Activated B cell treated with CpG ODN at 0.5 μM for 24 hours (primary cell): ENCODE measurements around the gene C1QL3. TPM values are rescaled to one million over a fixed set of nuclear protein-coding genes. Genes with fewer than 3 reads are reported as not detected.

ENCODE experiments used
- ATAC-seq: fragments of 200-7000 bp; cut with Tn5 transposase; one replicate; pipeline ENCODE4 v1.10.0; 2021; ENCODE audit warnings: low read depth, mild to moderate bottlenecking, moderate library complexity
- CTCF ChIA-PET: fragments of 350-600 bp; sonication (Branson Sonifier 250); formaldehyde crosslinking; loops from one replicate; lab custom pipeline; 2021; ENCODE audit warnings: antibody characterized with exemption; lab: Charles Lee
- POLR2A ChIA-PET: fragments of 350-600 bp; sonication (Branson Sonifier 250); formaldehyde crosslinking; loops from one replicate; lab custom pipeline; 2021; ENCODE audit warnings: antibody characterized with exemption; lab: Charles Lee
- DNase-seq: peaks from one replicate; pipeline ENCODE4 v3.0.0; 2022
- H3K27ac Mint-ChIP-seq: one replicate; pipeline ENCODE4 v1.8.0; 2020; ENCODE audit warnings: mixed read lengths
- H3K27me3 Mint-ChIP-seq: one replicate; pipeline ENCODE4 v1.8.0; 2021; ENCODE audit warnings: mixed read lengths
- H3K36me3 Mint-ChIP-seq: one replicate; pipeline ENCODE4 v1.8.0; 2021; ENCODE audit warnings: low read depth, mixed read lengths
- H3K4me1 Mint-ChIP-seq: one replicate; pipeline ENCODE4 v1.8.0; 2021; ENCODE audit warnings: mixed read lengths
- H3K4me3 Mint-ChIP-seq: one replicate; pipeline ENCODE4 v1.8.0; 2020; ENCODE audit warnings: mild to moderate bottlenecking, mixed read lengths
- H3K9me3 Mint-ChIP-seq: one replicate; pipeline ENCODE4 v1.8.0; 2020; ENCODE audit warnings: mixed read lengths
- intact Hi-C: fragments of 100-400 bp; cut with micrococcal nuclease; formaldehyde crosslinking; loops from one replicate; pipeline ENCODE4 v1.15.1; 2024
- total RNA-seq: library from RNA; stranded (reverse); gene quantifications from 2 replicates; pipeline ENCODE4 v1.2.3, GENCODE V29; 2022
- TF ChIP-seq, protein P1 (sequence below): fragments of 200-600 bp; IDR thresholded peaks from one replicate; pipeline ENCODE4 v1.8.0; 2022; ENCODE audit warnings: antibody characterized with exemption, mild to moderate bottlenecking

C1QL3 gene
- total RNA-seq, 1 donor from 2014 or later: not detected

DNA sequence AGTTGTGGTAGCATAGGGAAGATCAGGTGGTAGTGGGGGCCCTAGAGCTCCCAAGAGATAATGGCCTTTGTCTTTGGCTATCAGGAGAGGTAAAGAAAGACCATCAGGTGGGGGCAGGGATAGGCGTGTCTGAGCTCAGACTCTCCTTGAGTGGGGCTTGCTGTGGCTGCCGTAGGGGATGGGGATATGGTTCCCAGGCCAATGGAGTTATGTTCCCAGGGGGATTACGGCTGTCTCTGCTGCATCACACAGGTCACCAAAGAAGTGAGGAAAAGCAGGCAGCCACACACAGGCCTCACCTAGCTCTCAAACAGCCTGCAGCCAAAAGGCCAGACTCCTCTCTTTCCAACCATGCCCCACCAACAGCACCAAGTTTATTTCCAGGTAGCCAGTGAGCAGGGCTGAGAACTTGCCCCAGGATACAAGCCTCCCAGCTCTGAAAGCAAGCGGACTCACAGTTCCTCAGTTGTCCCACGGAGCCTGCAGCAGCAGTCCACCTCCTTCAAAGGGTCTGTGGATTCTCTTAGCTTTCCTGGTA is 37.6 kb upstream of the C1QL3 start:
- no peak overlapping the region for H3K27ac Mint-ChIP-seq
- intact Hi-C loops: no loop called here
- no peak for ATAC-seq
- TF ChIP-seq, protein P1, sequence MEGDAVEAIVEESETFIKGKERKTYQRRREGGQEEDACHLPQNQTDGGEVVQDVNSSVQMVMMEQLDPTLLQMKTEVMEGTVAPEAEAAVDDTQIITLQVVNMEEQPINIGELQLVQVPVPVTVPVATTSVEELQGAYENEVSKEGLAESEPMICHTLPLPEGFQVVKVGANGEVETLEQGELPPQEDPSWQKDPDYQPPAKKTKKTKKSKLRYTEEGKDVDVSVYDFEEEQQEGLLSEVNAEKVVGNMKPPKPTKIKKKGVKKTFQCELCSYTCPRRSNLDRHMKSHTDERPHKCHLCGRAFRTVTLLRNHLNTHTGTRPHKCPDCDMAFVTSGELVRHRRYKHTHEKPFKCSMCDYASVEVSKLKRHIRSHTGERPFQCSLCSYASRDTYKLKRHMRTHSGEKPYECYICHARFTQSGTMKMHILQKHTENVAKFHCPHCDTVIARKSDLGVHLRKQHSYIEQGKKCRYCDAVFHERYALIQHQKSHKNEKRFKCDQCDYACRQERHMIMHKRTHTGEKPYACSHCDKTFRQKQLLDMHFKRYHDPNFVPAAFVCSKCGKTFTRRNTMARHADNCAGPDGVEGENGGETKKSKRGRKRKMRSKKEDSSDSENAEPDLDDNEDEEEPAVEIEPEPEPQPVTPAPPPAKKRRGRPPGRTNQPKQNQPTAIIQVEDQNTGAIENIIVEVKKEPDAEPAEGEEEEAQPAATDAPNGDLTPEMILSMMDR: no peak
- H3K36me3 Mint-ChIP-seq: no peaks in the 10 kb centered on the region
- no peak for DNase-seq
- POLR2A ChIA-PET: no interaction called here
- no peaks in the 10 kb centered on the region for H3K4me1 Mint-ChIP-seq
- peaks cover 19% of the 10 kb centered on the region for H3K27me3 Mint-ChIP-seq
- no peaks in the 10 kb centered on the region for H3K9me3 Mint-ChIP-seq
- no peak overlapping the region for H3K4me3 Mint-ChIP-seq
- CTCF ChIA-PET: no interaction called here

DNA sequence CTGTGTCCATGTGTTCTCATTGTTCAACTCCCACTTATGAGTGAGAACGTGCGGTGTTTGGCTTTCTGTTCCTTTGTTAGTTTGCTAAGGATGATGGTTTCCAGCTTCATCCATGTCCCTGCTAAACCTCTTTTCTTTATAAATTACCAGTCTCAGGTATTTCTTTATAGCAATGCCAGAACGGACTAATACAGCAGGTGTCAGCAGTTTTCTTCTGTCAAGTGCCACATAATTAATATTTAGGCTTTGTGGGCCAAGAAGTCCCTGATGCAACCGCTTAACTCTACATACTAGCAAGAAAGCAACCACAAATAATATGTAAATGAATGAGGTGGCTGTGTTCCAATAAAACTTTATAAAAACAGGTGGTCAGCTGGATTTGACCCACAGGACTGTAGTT is 26.3 kb upstream of the C1QL3 start:
- H3K4me3 Mint-ChIP-seq: no peak overlapping the region
- DNase-seq: no peak
- H3K9me3 Mint-ChIP-seq: no peaks in the 10 kb centered on the region
- no peaks in the 10 kb centered on the region for H3K4me1 Mint-ChIP-seq
- TF ChIP-seq, protein P1: no peak
- peaks cover 4% of the 10 kb centered on the region for H3K27me3 Mint-ChIP-seq
- ATAC-seq: no peak
- intact Hi-C loops: no loop called here
- CTCF ChIA-PET: no interaction called here
- H3K36me3 Mint-ChIP-seq: no peaks in the 10 kb centered on the region
- POLR2A ChIA-PET: no interaction called here
- H3K27ac Mint-ChIP-seq: no peak overlapping the region

DNA sequence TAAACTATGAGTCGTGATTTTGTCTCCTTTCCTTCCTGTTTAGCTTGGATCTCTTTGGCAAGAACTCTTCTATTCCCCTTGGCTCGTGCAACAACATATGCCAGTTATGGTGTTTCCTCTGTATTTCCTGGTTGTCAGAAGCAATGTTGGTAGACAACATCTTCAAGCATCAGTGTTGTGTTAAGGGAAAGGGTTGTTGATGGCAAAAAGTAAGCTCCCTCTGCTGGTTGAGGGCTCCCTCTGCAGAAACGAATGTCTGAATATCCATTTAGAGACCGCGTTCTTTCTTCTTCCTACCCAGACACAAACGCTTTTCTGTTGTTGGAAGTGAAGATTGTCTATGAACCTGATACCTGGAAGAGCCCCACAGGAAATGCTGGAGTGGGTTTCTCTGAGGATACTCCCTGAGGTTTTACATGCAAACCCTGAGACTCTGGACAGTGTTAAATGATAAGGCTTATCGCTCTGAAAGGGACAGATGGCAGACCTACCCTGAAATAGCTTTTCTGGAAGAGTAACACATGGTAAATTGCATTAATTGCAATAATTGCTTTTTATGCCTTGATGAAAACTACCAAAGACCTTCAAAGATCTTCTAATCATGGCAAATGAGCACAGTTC is 23.5 kb upstream of the C1QL3 start:
- POLR2A ChIA-PET: no interaction called here
- TF ChIP-seq, protein P1: no peak
- DNase-seq: no peak
- CTCF ChIA-PET: interaction anchor here (1.7 kb wide), 1 partner anchor 643 kb away, joined by 5 read pairs; no protein-coding TSS in a partner anchor
- H3K27ac Mint-ChIP-seq: no peak overlapping the region
- no peaks in the 10 kb centered on the region for H3K9me3 Mint-ChIP-seq
- no peak overlapping the region for H3K4me3 Mint-ChIP-seq
- H3K27me3 Mint-ChIP-seq: peaks cover 6% of the 10 kb centered on the region
- intact Hi-C loops: no loop called here
- no peak for ATAC-seq
- no peaks in the 10 kb centered on the region for H3K4me1 Mint-ChIP-seq
- no peaks in the 10 kb centered on the region for H3K36me3 Mint-ChIP-seq

DNA sequence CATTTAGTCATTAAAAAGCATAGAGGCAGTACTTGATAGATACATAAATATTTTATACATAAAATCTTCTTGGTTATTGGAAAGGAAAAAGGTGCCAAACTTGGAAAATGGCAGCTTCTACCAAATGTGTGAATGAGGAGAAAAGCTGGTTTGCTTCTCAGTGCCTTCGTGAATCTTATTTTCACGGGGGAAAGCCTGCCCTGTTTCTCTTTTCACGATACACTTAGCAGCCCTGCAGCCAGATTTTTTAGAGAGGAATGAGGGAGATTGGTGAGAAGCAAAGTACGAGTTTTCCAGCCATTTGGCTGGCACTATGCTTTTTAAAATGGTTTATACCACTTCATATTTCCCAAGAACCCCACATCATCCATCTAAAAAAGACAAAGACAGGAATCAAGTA is 22.9 kb upstream of the C1QL3 start:
- CTCF ChIA-PET: interaction anchor here (1.7 kb wide), 1 partner anchor 642 kb away, joined by 5 read pairs; no protein-coding TSS in a partner anchor
- no peak overlapping the region for H3K27ac Mint-ChIP-seq
- no peaks in the 10 kb centered on the region for H3K4me1 Mint-ChIP-seq
- TF ChIP-seq, protein P1: no peak
- no peaks in the 10 kb centered on the region for H3K36me3 Mint-ChIP-seq
- no peaks in the 10 kb centered on the region for H3K9me3 Mint-ChIP-seq
- H3K27me3 Mint-ChIP-seq: peaks cover 6% of the 10 kb centered on the region
- no peak for DNase-seq
- POLR2A ChIA-PET: interaction anchor here (0.7 kb wide), 1 partner anchor 443 kb away, joined by 5 read pairs; no protein-coding TSS in a partner anchor
- no peak for ATAC-seq
- intact Hi-C loops: no loop called here
- no peak overlapping the region for H3K4me3 Mint-ChIP-seq

DNA sequence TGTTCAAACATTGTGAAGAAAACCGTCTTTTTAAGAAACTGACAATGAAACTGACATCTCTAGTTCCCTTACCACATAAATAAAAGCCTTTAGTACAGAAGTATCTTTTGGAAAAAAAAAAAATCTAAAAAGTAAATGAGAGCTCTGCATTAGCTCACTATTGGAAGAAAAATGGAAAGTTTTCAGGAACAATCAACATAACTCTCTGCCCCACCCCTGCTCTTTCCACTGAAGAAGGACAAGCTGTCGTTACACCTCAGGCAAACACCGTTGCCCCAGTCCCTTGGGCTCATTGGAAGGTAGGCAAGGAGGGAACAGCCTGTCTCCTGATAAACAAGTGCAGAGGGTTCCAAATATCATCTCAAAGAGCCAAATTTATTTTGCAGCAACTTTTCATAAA is 22.4 kb upstream of the C1QL3 start:
- no peak overlapping the region for H3K4me3 Mint-ChIP-seq
- POLR2A ChIA-PET: interaction anchor here (0.7 kb wide), 1 partner anchor 443 kb away, joined by 5 read pairs; no protein-coding TSS in a partner anchor
- ATAC-seq: no peak
- no peaks in the 10 kb centered on the region for H3K9me3 Mint-ChIP-seq
- intact Hi-C loops: no loop called here
- H3K36me3 Mint-ChIP-seq: no peaks in the 10 kb centered on the region
- no peak for DNase-seq
- H3K27me3 Mint-ChIP-seq: peaks cover 6% of the 10 kb centered on the region
- H3K4me1 Mint-ChIP-seq: no peaks in the 10 kb centered on the region
- TF ChIP-seq, protein P1: no peak
- no peak overlapping the region for H3K27ac Mint-ChIP-seq
- CTCF ChIA-PET: no interaction called here
